NCI-H2107 treated with DMSO at 0.1 percent for 48 hours (cell line): ENCODE measurements around the gene DPEP2.
A peak's percentile ranks its signal among the peaks of the same experiment; 100 is the strongest.

Experiments
- DNase-seq: peaks from one replicate; lab custom pipeline; 2025; ENCODE audit not compliant: unreplicated experiment; lab: John Stamatoyannopoulos, UW

DPEP2 gene

DNA sequence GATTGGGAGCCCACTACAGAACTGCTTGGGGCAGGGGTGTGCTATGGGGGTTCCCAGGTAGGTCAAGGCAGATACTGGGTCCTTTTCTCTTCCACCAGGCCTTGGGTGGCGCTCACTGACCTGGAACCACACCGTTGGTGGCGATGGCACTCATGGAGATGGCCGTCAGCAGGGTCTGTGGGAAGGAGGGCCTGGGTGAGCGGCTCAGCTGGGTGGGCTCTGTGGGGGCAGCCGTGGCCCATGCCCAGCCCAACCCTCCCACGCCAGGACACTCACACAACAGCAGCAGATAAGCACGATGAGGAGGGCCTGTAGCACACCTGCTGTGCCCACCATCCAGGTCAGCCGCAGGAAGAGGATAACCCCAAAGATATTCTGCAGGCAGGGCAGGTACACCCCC, 41.7 kb downstream of the DPEP2 start:
- no peak for DNase-seq

DNA sequence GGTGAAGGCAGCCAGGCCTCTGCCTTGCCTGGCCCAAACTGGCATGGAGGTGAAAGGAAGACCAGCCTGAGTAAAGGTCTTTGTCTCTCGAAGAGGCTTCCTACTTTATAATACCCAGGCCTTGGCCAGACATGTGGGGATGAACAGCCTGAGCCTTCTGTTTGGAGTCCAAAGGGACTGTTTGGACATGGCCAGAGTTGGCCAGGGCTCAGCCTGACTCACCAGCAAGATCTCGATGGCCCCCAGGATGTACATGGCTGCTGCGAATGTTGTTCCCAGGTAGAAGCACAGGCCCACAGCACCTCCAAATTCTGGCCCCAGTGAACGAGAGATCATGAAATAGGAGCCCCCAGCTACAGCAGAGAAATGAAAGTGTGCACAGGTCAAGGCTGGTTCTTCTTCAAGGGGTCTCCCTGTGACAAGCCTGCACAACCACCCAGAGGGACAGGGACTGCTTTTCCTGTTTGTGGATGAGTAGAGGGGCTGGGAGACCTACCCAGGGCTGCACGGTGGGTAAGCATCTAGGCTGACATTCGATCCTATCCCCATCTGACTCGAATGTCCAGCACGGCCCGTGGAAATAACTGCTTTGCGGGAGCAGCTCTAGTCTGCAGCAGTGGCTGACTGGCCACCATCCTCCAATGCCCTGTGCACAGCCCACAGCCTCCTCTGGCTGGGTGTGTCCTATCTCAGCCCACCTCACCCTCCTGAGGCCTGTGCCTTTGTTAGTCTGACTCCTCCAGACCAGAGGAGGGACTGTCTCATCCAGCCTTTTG, 44.7 kb downstream of the DPEP2 start:
- no peak for DNase-seq

DNA sequence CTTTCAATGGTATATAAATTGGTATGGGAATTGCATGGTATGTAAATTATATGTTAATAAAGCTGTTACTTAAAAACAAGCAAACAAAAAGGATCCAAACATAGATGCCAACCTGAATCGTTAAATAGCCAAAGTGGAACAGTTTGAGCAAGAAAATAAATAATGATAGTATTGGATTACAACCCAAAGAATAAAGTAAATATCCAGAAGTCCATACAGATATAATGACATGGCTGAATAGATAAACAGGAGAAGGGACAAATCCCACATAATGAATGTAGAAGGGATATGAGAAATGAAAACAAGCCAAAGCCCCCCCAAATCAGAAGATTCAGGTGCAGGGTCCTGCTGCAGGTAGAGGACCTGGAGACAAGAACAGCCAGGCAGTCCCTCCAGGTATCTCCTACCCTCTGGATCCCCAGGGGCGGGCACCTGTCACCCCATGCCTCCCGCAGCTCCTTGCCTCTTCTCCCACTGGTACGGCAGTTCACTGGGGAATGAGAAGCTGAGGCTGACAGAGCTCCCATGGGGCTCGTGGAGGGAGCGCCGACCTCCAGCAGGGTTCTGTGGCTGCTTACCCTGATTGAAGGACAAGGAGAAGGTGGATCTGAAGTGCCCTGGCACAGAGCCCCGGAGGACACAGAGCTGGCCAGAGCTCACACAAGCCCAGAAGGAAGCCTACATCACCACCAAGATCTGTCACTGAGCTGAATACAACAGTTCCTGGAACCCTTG, 45.5 kb downstream of the DPEP2 start:
- DNase-seq = peak; percentile 32

DNA sequence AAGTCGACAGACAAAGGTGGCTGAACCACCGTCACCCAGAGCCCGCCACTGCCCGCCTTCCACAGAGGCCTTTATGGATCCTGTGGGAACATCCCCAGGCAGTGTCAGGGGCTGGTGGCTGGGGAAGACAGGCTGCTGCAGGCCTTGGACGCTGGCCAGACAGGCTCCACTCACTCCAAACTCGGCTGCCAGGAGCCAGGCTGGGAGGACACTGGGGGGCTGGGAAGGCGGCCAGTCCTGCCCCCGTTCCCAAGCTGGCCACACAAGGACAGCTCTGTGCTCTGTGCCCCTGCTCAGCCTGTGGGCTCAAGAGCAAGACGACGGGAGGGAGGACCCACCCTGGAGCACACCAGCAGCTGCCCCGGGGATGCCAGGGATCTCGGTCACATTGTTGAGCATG, 47.8 kb downstream of the DPEP2 start:
- no peak for DNase-seq

GRCh38 chr16:67950335-67950843, 48.9 kb downstream of the DPEP2 start:
- no peak for DNase-seq

DNA sequence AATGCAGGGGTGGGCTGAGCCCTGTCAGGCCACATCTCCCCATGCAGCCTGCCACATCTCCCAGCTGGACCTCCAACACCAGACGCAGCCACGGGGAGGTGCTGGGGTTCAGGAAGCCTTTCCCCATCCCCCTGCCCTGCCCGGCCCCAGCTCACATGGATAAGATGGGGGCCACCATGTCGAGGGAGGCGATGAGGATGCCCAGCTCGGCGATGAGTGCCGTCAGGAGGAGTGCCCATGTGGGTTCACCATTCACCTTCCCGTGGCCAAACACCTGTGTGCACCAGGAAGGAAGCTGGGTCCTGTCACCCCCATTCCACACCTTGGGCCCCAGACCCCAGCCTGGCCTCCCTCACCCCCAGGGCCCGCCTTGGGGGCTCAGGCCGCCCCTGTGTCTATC, 49.6 kb downstream of the DPEP2 start:
- DNase-seq = no peak

DNA sequence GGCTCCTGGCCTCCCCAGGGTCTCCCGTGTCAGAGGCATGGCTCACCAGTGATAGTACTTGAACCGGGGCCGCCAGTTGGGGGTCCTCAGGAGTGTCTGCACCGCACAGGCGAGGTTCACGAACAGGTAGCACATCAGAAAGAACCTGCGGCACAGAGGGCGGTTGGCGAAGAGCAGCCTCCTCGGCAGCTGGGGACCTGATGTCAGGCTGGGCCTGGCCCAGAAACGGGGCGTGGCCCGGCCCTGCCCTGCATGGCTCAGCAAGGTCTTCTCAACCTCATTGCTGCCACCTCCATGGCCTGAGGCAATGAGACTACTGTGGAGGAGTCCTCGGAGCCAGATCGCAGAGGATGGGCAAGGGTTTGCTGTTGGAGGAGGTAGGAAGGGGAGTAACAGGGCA, 51.3 kb downstream of the DPEP2 start:
- no peak for DNase-seq

DNA sequence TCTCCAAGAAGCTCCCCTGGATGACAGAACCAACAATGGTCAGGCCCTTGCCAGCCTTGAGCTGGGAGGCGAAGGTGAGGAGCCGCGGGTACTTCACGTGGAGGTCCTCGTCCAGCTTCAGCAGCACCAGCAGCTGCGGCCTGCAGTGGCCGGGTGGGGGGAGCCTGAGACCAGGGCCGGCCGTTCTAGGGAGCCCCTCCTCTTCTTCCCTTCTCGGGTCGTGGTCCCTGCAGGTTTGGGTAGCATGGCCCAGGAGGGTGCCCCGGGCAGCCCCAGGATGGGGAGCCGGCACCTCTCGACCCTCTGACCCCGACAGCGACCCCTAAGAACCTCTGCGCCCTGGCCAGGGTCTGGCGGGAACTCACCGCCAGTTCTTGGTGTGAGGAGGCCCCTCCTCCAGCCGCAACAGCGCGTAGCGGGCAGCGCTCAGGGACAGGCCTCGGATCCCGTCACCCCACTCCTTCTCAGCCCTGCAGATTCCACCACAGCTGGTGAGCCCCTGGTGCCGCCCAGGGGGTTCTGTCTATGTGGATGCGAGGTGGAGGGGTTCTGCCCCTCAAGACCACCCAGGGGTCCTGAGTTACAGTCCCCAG, 52.2 kb downstream of the DPEP2 start:
- no peak for DNase-seq

DNA sequence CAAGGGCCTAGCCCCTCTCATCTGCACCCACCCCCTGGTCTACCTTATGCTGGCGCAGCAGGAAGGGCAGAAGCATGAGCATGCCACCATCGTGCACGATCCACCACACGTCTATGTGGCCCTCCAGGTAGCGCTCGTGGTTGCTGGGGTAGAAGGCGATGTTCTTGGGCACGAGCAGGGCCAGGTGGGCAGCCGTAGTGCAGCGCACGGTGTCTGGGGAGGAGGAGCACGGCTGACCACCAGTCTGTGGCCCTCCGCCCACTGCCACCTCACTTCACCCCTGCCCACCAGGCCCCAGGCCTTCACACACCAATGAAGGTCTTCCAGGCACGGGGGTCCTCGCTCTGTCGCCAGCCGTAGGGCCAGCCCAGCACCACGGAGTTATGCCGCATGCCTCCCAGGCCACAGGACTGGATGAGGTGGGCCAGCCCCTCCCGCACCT, 53.1 kb downstream of the DPEP2 start:
- no peak for DNase-seq

- DNase-seq = no peak
These were observed 53.8 kb downstream of the DPEP2 start for GRCh38 chr16:67945392-67945933.

- no peak for DNase-seq
These were observed 54.4 kb downstream of the DPEP2 start for GRCh38 chr16:67944690-67945391.

- DNase-seq = no peak
These were observed 55.4 kb downstream of the DPEP2 start, which contains the start of gene LCAT for GRCh38 chr16:67943619-67944504. TSS of gene LCAT (minus strand) at chr16:67944120. CDS start at chr16:67944101, 19 bp downstream.

GRCh38 chr16:67943256-67943618, 56.0 kb downstream of the DPEP2 start:
- DNase-seq = no peak

DNA sequence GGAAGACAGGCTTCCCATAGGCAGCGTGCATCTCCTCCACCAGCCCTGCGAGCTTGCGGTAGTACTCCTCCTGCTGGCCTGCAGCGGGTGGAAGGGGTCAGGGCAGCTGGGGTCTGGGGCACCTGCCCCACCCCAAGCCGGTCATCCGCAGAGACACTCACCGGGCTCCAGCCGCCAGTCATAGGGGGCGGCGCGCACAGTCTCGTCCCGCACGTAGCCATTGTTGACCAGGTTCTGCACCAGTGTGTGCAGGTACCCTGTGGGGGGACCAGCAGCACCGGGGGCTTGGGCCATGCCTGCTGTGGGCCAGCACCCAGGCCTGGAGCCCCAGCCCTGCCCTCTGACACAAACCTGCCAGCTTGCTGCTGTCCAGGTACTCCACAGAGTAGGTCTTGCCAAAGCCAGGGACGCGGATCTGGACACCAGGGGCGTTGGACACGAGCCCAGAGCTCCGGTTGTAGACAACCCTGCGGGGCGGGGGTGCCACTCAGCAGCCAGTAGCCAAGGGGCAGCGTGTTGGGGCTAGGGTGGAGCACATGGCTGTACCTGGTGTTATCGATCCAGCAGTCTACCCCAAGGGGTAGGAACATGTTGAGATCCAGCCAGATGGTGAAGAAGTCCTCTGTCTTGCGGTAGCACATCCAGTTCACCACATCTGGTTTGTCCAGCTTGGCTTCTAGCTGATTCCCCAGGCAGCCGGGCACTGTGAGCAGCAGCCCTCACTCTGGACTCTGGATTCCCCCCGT, 56.6 kb downstream of the DPEP2 start:
- DNase-seq = no peak

- no peak for DNase-seq
These were observed 57.1 kb downstream of the DPEP2 start for GRCh38 chr16:67942200-67942509.

DNA sequence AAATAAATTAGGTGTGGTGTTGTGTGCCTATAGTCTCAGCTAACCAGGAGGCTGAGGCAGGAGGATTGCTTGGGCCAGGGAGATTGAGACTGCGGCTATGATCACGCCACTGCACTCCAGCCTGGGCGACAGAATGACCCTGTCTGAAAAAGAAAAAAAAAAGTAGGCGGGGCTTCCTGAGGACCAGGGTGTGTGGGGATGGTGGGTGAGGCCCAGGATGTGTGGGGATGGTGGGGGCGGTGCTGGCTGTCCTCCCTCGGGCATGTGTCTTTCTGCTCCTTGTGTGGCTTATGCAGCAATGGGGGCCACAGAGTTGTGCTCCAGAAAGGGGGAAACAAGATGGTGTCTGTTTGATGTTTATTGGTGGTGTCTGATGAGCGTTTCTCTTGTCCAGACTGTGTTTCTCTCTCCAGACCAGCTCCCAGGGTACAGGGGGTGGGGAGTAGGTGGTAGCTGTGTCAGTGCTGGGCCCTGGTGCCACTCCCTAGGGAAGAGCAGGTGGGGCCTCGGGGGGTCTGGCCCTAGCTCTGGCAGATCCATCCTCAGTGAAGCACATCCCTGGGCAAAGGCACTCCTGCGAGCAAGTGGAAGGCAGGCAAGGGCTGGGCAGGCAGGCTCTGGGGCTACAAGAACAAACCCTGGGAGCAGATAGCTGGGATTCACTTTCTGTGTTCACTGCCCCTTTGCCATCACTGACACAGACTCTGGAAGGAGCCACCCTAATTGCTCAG, 57.6 kb downstream of the DPEP2 start:
- no peak for DNase-seq

- no peak for DNase-seq
These were observed 58.7 kb downstream of the DPEP2 start for GRCh38 chr16:67940446-67941089.
